ENCODE measurements around the gene RIOK2. TPM values are rescaled to one million over a fixed set of nuclear protein-coding genes. Genes with fewer than 3 reads are reported as not detected.

Gene RIOK2
- total RNA-seq, 6 experiments from 2014 or later = 37.4 to 48.7 (median 42.0) TPM

DNA sequence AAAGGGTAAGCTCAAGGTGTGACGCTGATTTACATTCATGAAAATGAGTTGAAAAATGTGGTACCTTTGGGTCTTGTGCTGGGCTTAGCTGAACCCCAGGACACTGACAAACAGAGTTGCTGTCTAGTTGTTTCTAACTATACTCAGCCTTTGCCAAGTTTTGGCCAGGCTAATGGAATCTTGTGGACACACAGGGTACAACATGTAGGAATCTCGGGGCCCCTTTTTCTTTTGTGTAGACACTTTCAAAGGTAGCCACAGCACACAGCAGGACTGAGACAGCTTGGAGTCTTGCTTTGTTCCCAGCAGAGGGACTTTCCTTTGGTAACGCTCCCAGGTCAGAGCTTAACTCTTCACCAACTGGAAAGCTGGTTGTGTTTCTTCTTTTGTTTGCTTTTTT lies 48.4 kb downstream of the RIOK2 start:
- Mint-ChIP-seq H3K27me3 (ENCODE audit: insufficient read depth) (peaks cover 31% of the 10 kb centered on the region), H3K4me3 (no peak overlapping the region), H3K27ac (no peak overlapping the region), H3K9me3 (no peaks in the 10 kb centered on the region), H3K36me3 (ENCODE audit: low read depth) (no peaks in the 10 kb centered on the region), H3K4me1 (ENCODE audit: low read depth) (peaks cover 11% of the 10 kb centered on the region)
- no peak for DNase-seq
- TF ChIP-seq, protein P1, sequence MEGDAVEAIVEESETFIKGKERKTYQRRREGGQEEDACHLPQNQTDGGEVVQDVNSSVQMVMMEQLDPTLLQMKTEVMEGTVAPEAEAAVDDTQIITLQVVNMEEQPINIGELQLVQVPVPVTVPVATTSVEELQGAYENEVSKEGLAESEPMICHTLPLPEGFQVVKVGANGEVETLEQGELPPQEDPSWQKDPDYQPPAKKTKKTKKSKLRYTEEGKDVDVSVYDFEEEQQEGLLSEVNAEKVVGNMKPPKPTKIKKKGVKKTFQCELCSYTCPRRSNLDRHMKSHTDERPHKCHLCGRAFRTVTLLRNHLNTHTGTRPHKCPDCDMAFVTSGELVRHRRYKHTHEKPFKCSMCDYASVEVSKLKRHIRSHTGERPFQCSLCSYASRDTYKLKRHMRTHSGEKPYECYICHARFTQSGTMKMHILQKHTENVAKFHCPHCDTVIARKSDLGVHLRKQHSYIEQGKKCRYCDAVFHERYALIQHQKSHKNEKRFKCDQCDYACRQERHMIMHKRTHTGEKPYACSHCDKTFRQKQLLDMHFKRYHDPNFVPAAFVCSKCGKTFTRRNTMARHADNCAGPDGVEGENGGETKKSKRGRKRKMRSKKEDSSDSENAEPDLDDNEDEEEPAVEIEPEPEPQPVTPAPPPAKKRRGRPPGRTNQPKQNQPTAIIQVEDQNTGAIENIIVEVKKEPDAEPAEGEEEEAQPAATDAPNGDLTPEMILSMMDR (IDR thresholded peaks at IDR 0.05) = no peak

GRCh38 chr5:97133101-97133500 lies 49.9 kb downstream of the RIOK2 start:
- no peaks in the 10 kb centered on the region for H3K9me3 Mint-ChIP-seq
- H3K4me1 Mint-ChIP-seq (ENCODE audit: low read depth) = peaks cover 11% of the 10 kb centered on the region
- no peak for DNase-seq
- no peak overlapping the region for H3K4me3 Mint-ChIP-seq
- H3K36me3 Mint-ChIP-seq (ENCODE audit: low read depth) = no peaks in the 10 kb centered on the region
- TF ChIP-seq, protein P1 (IDR thresholded peaks at IDR 0.05) = no peak
- H3K27ac Mint-ChIP-seq = no peak overlapping the region
- peaks cover 29% of the 10 kb centered on the region for H3K27me3 Mint-ChIP-seq (ENCODE audit: insufficient read depth)

DNA sequence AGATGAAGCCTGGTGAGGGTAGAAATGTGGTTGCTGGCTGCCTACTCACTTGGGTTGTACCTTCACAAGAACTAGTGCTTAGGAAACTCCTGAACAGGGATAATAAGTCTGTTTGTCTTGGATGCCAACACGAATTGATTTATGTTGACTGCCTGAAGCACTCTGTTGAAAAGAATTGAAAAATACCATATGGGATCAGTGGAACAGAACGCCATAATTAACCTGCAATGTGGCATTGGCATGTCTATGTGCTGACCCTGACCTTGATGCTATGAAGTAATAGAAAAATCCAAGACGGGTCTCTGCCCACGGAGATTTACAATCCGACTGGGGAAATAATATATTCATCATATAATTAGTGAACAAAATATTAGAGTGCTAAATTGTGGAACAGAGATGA lies 51.1 kb downstream of the RIOK2 start:
- TF ChIP-seq, protein P1 (IDR thresholded peaks at IDR 0.05) = no peak
- Mint-ChIP-seq H3K36me3 (ENCODE audit: low read depth) (no peaks in the 10 kb centered on the region), H3K27me3 (ENCODE audit: insufficient read depth) (peaks cover 28% of the 10 kb centered on the region), H3K9me3 (no peaks in the 10 kb centered on the region), H3K27ac (no peak overlapping the region), H3K4me1 (ENCODE audit: low read depth) (peaks cover 11% of the 10 kb centered on the region), H3K4me3 (no peak overlapping the region)
- DNase-seq = no peak

GRCh38 chr5:97131139-97131710 lies 51.8 kb downstream of the RIOK2 start:
- no peaks in the 10 kb centered on the region for H3K36me3 Mint-ChIP-seq (ENCODE audit: low read depth)
- H3K9me3 Mint-ChIP-seq = no peaks in the 10 kb centered on the region
- TF ChIP-seq, protein P1 (IDR thresholded peaks at IDR 0.05) = no peak
- no peak overlapping the region for H3K4me3 Mint-ChIP-seq
- H3K27ac Mint-ChIP-seq = no peak overlapping the region
- peaks cover 11% of the 10 kb centered on the region for H3K4me1 Mint-ChIP-seq (ENCODE audit: low read depth)
- peaks cover 26% of the 10 kb centered on the region for H3K27me3 Mint-ChIP-seq (ENCODE audit: insufficient read depth)
- DNase-seq = peak; percentile 71

GRCh38 chr5:97127727-97128126 lies 55.3 kb downstream of the RIOK2 start:
- Mint-ChIP-seq H3K27me3 (ENCODE audit: insufficient read depth) (peaks cover 21% of the 10 kb centered on the region), H3K4me3 (no peak overlapping the region), H3K36me3 (ENCODE audit: low read depth) (no peaks in the 10 kb centered on the region), H3K4me1 (ENCODE audit: low read depth) (peaks cover 11% of the 10 kb centered on the region), H3K9me3 (no peaks in the 10 kb centered on the region), H3K27ac (no peak overlapping the region)
- TF ChIP-seq, protein P1 (IDR thresholded peaks at IDR 0.05) = no peak
- DNase-seq = no peak

All from HFFc6 (cell line).